KMS-11 (cell line): Measurements from ENCODE around the gene THOC2.

ENCODE experiments used
- H2AFZ ChIP-seq: fragments of 200-600 bp; sonication (generic); 2 replicates; pipeline ENCODE4 v1.6.1; 2016; ENCODE audit warnings: antibody characterized with exemption, mixed run types, low read depth
- H3K27ac ChIP-seq: fragments of 200-600 bp; sonication (generic); 2 replicates; pipeline ENCODE4 v1.6.1; 2016; ENCODE audit warnings: mild to moderate bottlenecking, mixed run types
- H3K27me3 ChIP-seq: fragments of 200-600 bp; sonication (generic); 2 replicates; pipeline ENCODE4 v1.6.1; 2017; ENCODE audit warnings: mild to moderate bottlenecking, low read depth, mixed run types, moderate library complexity; ENCODE audit not compliant: insufficient read depth
- H3K36me3 ChIP-seq: fragments of 200-600 bp; sonication (generic); 2 replicates; pipeline ENCODE4 v1.6.1; 2017; ENCODE audit warnings: mild to moderate bottlenecking, mixed run types; ENCODE audit not compliant: insufficient read depth
- H3K4me1 ChIP-seq: fragments of 200-600 bp; sonication (generic); 2 replicates; pipeline ENCODE4 v1.6.1; 2016; ENCODE audit warnings: mild to moderate bottlenecking, low read depth, mixed run types; ENCODE audit not compliant: poor library complexity, severe bottlenecking
- H3K4me2 ChIP-seq: fragments of 200-600 bp; sonication (generic); 2 replicates; pipeline ENCODE4 v1.7.0; 2016; ENCODE audit warnings: mild to moderate bottlenecking, mixed run types
- H3K4me3 ChIP-seq: fragments of 200-600 bp; sonication (generic); IDR thresholded peaks from 2 replicates; pipeline ENCODE4 v1.6.1; 2017; ENCODE audit warnings: low read depth, low read length, mixed read lengths; ENCODE audit not compliant: insufficient read depth
- H3K79me2 ChIP-seq: fragments of 200-600 bp; sonication (generic); 2 replicates; pipeline ENCODE4 v1.6.1; 2016; ENCODE audit warnings: low read depth, mixed run types; ENCODE audit not compliant: insufficient read depth
- H3K9ac ChIP-seq: fragments of 200-600 bp; sonication (generic); 2 replicates; pipeline ENCODE4 v1.6.1; 2016; ENCODE audit warnings: mild to moderate bottlenecking, mixed run types
- H4K20me1 ChIP-seq: fragments of 200-600 bp; sonication (generic); 2 replicates; pipeline ENCODE4 v1.6.1; 2016; ENCODE audit warnings: mild to moderate bottlenecking, mixed run types; ENCODE audit not compliant: insufficient read depth
- TF ChIP-seq, protein P1 (sequence below): fragments of 200-600 bp; sonication (generic); conservative IDR thresholded peaks from 2 replicates; pipeline ENCODE4 v1.6.1; 2017; ENCODE audit warnings: low read depth, mild to moderate bottlenecking, antibody characterized with exemption, low read length, moderate library complexity, mixed read lengths

THOC2 gene

DNA sequence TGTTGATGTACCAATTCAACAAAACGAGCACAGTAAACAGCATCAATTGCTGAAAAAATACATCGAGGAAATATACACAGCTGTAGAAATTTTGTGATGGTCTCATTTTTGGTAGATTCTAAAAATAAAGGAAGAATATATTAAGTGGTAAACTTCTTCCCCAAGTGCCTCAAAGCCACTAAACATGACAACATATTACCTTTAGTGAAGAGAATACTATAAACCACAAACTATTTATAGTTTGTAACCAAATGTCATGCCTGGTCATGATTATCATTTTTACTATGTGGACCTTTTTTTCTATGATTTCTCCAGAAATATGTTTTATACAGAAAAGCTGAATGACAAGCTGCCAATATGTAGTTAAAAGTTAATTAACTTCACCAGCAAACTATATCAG lies 106.9 kb downstream of the THOC2 start:
- Histone ChIP-seq H4K20me1 (no peaks in the 10 kb centered on the region), H3K27ac (no peak overlapping the region), H2AFZ (no peak overlapping the region), H3K36me3 (no peaks in the 10 kb centered on the region), H3K4me3 (no peak overlapping the region), H3K9ac (no peak overlapping the region), H3K27me3 (no peaks in the 10 kb centered on the region), H3K4me2 (no peak overlapping the region; the same call in 1 of the 2 replicates), H3K4me1 (peaks cover 14% of the 10 kb centered on the region), H3K79me2 (no peaks in the 10 kb centered on the region)
- TF ChIP-seq, protein P1, sequence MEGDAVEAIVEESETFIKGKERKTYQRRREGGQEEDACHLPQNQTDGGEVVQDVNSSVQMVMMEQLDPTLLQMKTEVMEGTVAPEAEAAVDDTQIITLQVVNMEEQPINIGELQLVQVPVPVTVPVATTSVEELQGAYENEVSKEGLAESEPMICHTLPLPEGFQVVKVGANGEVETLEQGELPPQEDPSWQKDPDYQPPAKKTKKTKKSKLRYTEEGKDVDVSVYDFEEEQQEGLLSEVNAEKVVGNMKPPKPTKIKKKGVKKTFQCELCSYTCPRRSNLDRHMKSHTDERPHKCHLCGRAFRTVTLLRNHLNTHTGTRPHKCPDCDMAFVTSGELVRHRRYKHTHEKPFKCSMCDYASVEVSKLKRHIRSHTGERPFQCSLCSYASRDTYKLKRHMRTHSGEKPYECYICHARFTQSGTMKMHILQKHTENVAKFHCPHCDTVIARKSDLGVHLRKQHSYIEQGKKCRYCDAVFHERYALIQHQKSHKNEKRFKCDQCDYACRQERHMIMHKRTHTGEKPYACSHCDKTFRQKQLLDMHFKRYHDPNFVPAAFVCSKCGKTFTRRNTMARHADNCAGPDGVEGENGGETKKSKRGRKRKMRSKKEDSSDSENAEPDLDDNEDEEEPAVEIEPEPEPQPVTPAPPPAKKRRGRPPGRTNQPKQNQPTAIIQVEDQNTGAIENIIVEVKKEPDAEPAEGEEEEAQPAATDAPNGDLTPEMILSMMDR = no peak

DNA sequence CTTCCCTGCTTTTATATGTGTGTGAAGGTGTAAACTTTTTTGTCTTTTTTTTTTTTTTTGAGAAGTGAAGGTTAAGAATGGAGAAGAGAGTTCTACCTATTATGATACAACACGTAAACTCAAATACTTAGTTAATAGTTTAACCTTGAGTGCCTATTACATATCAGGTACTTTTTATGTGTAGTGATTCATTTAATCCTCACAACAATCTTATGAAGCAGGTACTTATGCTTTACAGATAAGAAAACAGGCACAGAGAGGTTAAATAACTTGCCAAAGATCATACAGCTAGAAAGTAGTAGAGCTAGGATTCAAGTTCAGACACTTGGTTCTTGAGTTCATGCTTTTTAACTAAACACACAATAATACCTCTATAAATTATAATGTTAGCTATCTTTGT lies 107.4 kb downstream of the THOC2 start:
- Histone ChIP-seq H3K4me2 (no peak overlapping the region), H3K27me3 (no peaks in the 10 kb centered on the region), H3K36me3 (no peaks in the 10 kb centered on the region), H3K79me2 (no peaks in the 10 kb centered on the region), H3K4me3 (no peak overlapping the region), H3K27ac (no peak overlapping the region), H4K20me1 (no peaks in the 10 kb centered on the region), H3K4me1 (peaks cover 14% of the 10 kb centered on the region), H3K9ac (no peak overlapping the region), H2AFZ (no peak overlapping the region)
- TF ChIP-seq, protein P1 = no peak

- Histone ChIP-seq H3K4me1 (no peaks in the 10 kb centered on the region), H4K20me1 (no peaks in the 10 kb centered on the region), H3K27ac (no peak overlapping the region), H2AFZ (no peak overlapping the region), H3K79me2 (no peaks in the 10 kb centered on the region), H3K4me3 (no peak overlapping the region), H3K9ac (no peak overlapping the region), H3K27me3 (no peaks in the 10 kb centered on the region), H3K36me3 (peaks cover 4% of the 10 kb centered on the region; the same call in 1 of the 2 replicates), H3K4me2 (no peak overlapping the region)
- TF ChIP-seq, protein P1 = no peak
These were observed 115.8 kb downstream of the THOC2 start for GRCh38 chrX:123617007-123617406.

GRCh38 chrX:123610915-123611314 lies 121.9 kb downstream of the THOC2 start:
- no peaks in the 10 kb centered on the region for H4K20me1 ChIP-seq
- TF ChIP-seq, protein P1 = no peak
- no peak overlapping the region for H3K4me2 ChIP-seq
- H3K4me3 ChIP-seq = no peak overlapping the region
- no peaks in the 10 kb centered on the region for H3K4me1 ChIP-seq
- H3K36me3 ChIP-seq = no peaks in the 10 kb centered on the region
- no peak overlapping the region for H3K9ac ChIP-seq
- no peaks in the 10 kb centered on the region for H3K79me2 ChIP-seq
- H2AFZ ChIP-seq = no peak overlapping the region
- no peaks in the 10 kb centered on the region for H3K27me3 ChIP-seq
- no peak overlapping the region for H3K27ac ChIP-seq
